Measurements from ENCODE around the gene CDK19. TPM values are rescaled to one million over a fixed set of nuclear protein-coding genes. Genes with fewer than 3 reads are reported as not detected.

The CDK19 gene
- total and polyA plus RNA-seq, 10 of the 15 experiments (the other 5 are each of a cell fraction or from before 2014, with no cell fraction given), result 4.6 to 21.4 (median 12.4) TPM

GRCh38 chr6:110589865-110590513 lies 225.3 kb downstream of the CDK19 start (continued):
- TF ChIP-seq, protein P1, sequence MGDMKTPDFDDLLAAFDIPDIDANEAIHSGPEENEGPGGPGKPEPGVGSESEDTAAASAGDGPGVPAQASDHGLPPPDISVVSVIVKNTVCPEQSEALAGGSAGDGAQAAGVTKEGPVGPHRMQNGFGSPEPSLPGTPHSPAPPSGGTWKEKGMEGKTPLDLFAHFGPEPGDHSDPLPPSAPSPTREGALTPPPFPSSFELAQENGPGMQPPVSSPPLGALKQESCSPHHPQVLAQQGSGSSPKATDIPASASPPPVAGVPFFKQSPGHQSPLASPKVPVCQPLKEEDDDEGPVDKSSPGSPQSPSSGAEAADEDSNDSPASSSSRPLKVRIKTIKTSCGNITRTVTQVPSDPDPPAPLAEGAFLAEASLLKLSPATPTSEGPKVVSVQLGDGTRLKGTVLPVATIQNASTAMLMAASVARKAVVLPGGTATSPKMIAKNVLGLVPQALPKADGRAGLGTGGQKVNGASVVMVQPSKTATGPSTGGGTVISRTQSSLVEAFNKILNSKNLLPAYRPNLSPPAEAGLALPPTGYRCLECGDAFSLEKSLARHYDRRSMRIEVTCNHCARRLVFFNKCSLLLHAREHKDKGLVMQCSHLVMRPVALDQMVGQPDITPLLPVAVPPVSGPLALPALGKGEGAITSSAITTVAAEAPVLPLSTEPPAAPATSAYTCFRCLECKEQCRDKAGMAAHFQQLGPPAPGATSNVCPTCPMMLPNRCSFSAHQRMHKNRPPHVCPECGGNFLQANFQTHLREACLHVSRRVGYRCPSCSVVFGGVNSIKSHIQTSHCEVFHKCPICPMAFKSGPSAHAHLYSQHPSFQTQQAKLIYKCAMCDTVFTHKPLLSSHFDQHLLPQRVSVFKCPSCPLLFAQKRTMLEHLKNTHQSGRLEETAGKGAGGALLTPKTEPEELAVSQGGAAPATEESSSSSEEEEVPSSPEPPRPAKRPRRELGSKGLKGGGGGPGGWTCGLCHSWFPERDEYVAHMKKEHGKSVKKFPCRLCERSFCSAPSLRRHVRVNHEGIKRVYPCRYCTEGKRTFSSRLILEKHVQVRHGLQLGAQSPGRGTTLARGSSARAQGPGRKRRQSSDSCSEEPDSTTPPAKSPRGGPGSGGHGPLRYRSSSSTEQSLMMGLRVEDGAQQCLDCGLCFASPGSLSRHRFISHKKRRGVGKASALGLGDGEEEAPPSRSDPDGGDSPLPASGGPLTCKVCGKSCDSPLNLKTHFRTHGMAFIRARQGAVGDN (IDR thresholded peaks at IDR 0.05), result peak; percentile 80
- TF ChIP-seq SMAD1 (IDR thresholded peaks at IDR 0.05; ENCODE audit: low read depth, partially characterized antibody) (peak; percentile 20), POLR2A (IDR thresholded peaks at IDR 0.05; ENCODE audit: low read depth, low read length) (no peak), MTA2 (IDR thresholded peaks at IDR 0.05; ENCODE audit: low read depth) (peak; percentile 94), CREB1 (IDR thresholded peaks at IDR 0.05; ENCODE audit: low read depth) (peak; percentile 8; the same call in 1 of the 2 replicates), SMAD5 (IDR thresholded peaks at IDR 0.05; ENCODE audit: low read depth) (no peak), NFXL1 (IDR thresholded peaks at IDR 0.05; ENCODE audit: borderline replicate concordance) (no peak), SIN3A (IDR thresholded peaks at IDR 0.05; ENCODE audit: low read depth, low read length) (no peak), DPF2 (IDR thresholded peaks at IDR 0.05) (peak; percentile 86; the same call in 1 of the 2 replicates), NR2C2 (IDR thresholded peaks at IDR 0.05; ENCODE audit: borderline replicate concordance, control insufficient read depth, insufficient read length, low read depth) (no peak), KLF5 (IDR thresholded peaks at IDR 0.05; ENCODE audit: partially characterized antibody) (no peak), SPI1 (IDR thresholded peaks at IDR 0.05; ENCODE audit: borderline replicate concordance, insufficient read depth, low read depth, low read length) (peak; percentile 96), EED (IDR thresholded peaks at IDR 0.05; ENCODE audit: low read depth) (peak; percentile 18; the same call in 1 of the 2 replicates), NBN (IDR thresholded peaks at IDR 0.05) (peak; percentile 79), JUND (IDR thresholded peaks at IDR 0.05; ENCODE audit: low read depth, low read length) (peak; percentile 10; the same call in 1 of the 2 replicates), POLR2AphosphoS5 (IDR thresholded peaks at IDR 0.05; ENCODE audit: low read length) (no peak), FOS (IDR thresholded peaks at IDR 0.05; ENCODE audit: borderline replicate concordance, extremely low read depth, insufficient read length) (no peak), HCFC1 (IDR thresholded peaks at IDR 0.05; ENCODE audit: low read length) (no peak), CTCF (IDR thresholded peaks at IDR 0.05 in 2 of 3, conservative IDR thresholded peaks at IDR 0.05 in 1 of 3; ENCODE audit: control insufficient read depth in 2 of 3, extremely low read depth in 1 of 3, insufficient read depth in 1 of 3, low read depth in 3 of 3, low read length in 3 of 3) (no peak), CBFB (IDR thresholded peaks at IDR 0.05; ENCODE audit: low read depth) (0 out of 2 replicates have a peak, but pooled peaks have one; percentile 35)

All from GM12878 (cell line).